ENCODE results near the gene NQO1. TPM values are rescaled to one million over a fixed set of nuclear protein-coding genes. Genes with fewer than 3 reads are reported as not detected.

NQO1 gene
- total and polyA plus RNA-seq, 2 of the 13 experiments (the other 11 are each of a cell fraction or from before 2014, with no cell fraction given), result 464 to 1,060 TPM

DNA sequence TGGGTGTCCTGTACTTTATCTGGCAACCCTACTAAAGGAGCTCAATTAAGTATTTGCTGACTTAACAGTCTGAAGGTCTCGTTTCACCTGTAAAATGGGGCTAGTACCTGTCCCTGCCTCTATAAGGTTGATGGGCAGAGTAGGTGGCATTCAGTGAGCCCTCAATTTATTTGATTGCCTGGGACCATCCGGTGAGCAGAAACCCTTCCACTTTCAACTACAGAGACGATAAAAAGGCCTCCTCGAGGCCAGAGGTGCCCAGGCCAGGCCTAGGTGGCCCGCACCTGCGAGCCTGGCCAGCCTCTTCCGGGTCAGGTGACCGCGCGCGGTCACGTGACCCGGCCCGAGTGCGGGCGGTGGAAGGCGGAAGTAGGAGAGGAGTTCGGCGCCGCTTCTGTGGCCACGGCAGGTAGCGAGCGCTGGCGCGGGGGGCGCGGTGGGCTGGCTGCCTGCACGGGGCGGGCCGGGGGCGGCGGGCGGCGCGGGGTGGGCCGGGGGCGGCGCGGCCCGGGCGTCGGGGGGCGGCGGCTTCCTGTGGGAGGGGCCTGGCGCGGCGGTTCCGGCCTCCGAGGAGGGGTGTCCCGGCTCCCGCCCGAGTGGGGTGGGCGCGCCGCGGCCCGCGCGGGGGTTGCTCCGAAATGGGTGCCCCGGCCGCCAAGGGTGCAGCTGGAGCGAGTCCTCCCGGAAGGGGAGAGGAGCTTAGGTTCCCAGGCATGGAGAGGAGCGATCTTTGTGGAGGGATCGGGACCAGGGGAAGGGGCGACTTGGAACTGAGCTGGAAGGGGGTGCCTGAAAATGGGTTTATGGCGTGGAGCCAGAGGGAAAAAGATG, 35.8 kb upstream of the NQO1 start, which contains the start of gene WWP2 (continued):
- TF ChIP-seq FOXK1 (CRISPR knock-in tag; IDR thresholded peaks at IDR 0.05; ENCODE audit: borderline replicate concordance, low read depth), result peak; percentile 63; the same call in 1 of the 2 replicates
- TF ChIP-seq, protein P1, sequence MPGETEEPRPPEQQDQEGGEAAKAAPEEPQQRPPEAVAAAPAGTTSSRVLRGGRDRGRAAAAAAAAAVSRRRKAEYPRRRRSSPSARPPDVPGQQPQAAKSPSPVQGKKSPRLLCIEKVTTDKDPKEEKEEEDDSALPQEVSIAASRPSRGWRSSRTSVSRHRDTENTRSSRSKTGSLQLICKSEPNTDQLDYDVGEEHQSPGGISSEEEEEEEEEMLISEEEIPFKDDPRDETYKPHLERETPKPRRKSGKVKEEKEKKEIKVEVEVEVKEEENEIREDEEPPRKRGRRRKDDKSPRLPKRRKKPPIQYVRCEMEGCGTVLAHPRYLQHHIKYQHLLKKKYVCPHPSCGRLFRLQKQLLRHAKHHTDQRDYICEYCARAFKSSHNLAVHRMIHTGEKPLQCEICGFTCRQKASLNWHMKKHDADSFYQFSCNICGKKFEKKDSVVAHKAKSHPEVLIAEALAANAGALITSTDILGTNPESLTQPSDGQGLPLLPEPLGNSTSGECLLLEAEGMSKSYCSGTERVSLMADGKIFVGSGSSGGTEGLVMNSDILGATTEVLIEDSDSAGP (CRISPR knock-in tag; IDR thresholded peaks at IDR 0.05; ENCODE audit: borderline replicate concordance), result peak; percentile 47
- TF ChIP-seq, protein P2, sequence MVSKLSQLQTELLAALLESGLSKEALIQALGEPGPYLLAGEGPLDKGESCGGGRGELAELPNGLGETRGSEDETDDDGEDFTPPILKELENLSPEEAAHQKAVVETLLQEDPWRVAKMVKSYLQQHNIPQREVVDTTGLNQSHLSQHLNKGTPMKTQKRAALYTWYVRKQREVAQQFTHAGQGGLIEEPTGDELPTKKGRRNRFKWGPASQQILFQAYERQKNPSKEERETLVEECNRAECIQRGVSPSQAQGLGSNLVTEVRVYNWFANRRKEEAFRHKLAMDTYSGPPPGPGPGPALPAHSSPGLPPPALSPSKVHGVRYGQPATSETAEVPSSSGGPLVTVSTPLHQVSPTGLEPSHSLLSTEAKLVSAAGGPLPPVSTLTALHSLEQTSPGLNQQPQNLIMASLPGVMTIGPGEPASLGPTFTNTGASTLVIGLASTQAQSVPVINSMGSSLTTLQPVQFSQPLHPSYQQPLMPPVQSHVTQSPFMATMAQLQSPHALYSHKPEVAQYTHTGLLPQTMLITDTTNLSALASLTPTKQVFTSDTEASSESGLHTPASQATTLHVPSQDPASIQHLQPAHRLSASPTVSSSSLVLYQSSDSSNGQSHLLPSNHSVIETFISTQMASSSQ (IDR thresholded peaks at IDR 0.05; ENCODE audit: low read depth), result no peak
- TF ChIP-seq, protein P2 (CRISPR knock-in tag; IDR thresholded peaks at IDR 0.05; ENCODE audit: borderline replicate concordance), result no peak; the same call in 1 of the 2 replicates
- TF ChIP-seq ZNF746 (CRISPR knock-in tag; IDR thresholded peaks at IDR 0.05), result 0 out of 2 replicates have a peak, but pooled peaks have one; percentile 25
- TF ChIP-seq, protein P3, sequence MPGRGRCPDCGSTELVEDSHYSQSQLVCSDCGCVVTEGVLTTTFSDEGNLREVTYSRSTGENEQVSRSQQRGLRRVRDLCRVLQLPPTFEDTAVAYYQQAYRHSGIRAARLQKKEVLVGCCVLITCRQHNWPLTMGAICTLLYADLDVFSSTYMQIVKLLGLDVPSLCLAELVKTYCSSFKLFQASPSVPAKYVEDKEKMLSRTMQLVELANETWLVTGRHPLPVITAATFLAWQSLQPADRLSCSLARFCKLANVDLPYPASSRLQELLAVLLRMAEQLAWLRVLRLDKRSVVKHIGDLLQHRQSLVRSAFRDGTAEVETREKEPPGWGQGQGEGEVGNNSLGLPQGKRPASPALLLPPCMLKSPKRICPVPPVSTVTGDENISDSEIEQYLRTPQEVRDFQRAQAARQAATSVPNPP (CRISPR knock-in tag; IDR thresholded peaks at IDR 0.05), result 0 out of 2 replicates have a peak, but pooled peaks have one; percentile 36
- no peak for TF ChIP-seq ZNF562 (CRISPR knock-in tag; IDR thresholded peaks at IDR 0.05; ENCODE audit: borderline replicate concordance)
- peak; percentile 84; the same call in 1 of the 2 replicates for TF ChIP-seq TSC22D2 (CRISPR knock-in tag; IDR thresholded peaks at IDR 0.05; ENCODE audit: borderline replicate concordance)
- no peak for TF ChIP-seq ZNF546 (CRISPR knock-in tag; conservative IDR thresholded peaks at IDR 0.05)
- TF ChIP-seq HDAC6 (IDR thresholded peaks at IDR 0.05; ENCODE audit: low read depth, low read length), result no peak
- TF ChIP-seq ZNF549 (CRISPR knock-in tag; IDR thresholded peaks at IDR 0.05), result no peak
- TF ChIP-seq ZNF563 (CRISPR knock-in tag; IDR thresholded peaks at IDR 0.05), result peak; percentile 64
- TF ChIP-seq, protein P4, sequence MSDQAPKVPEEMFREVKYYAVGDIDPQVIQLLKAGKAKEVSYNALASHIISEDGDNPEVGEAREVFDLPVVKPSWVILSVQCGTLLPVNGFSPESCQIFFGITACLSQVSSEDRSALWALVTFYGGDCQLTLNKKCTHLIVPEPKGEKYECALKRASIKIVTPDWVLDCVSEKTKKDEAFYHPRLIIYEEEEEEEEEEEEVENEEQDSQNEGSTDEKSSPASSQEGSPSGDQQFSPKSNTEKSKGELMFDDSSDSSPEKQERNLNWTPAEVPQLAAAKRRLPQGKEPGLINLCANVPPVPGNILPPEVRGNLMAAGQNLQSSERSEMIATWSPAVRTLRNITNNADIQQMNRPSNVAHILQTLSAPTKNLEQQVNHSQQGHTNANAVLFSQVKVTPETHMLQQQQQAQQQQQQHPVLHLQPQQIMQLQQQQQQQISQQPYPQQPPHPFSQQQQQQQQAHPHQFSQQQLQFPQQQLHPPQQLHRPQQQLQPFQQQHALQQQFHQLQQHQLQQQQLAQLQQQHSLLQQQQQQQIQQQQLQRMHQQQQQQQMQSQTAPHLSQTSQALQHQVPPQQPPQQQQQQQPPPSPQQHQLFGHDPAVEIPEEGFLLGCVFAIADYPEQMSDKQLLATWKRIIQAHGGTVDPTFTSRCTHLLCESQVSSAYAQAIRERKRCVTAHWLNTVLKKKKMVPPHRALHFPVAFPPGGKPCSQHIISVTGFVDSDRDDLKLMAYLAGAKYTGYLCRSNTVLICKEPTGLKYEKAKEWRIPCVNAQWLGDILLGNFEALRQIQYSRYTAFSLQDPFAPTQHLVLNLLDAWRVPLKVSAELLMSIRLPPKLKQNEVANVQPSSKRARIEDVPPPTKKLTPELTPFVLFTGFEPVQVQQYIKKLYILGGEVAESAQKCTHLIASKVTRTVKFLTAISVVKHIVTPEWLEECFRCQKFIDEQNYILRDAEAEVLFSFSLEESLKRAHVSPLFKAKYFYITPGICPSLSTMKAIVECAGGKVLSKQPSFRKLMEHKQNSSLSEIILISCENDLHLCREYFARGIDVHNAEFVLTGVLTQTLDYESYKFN (CRISPR knock-in tag; conservative IDR thresholded peaks at IDR 0.05), result peak; percentile 15; the same call in 1 of the 2 replicates
- TF ChIP-seq, protein P5, sequence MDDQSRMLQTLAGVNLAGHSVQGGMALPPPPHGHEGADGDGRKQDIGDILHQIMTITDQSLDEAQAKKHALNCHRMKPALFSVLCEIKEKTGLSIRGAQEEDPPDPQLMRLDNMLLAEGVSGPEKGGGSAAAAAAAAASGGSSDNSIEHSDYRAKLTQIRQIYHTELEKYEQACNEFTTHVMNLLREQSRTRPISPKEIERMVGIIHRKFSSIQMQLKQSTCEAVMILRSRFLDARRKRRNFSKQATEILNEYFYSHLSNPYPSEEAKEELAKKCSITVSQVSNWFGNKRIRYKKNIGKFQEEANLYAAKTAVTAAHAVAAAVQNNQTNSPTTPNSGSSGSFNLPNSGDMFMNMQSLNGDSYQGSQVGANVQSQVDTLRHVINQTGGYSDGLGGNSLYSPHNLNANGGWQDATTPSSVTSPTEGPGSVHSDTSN (CRISPR knock-in tag; IDR thresholded peaks at IDR 0.05; ENCODE audit: borderline replicate concordance), result 0 out of 2 replicates have a peak, but pooled peaks have one; percentile 27
- TF ChIP-seq ZNF136 (CRISPR knock-in tag; IDR thresholded peaks at IDR 0.05; ENCODE audit: low read depth), result 0 out of 2 replicates have a peak, but pooled peaks have one; percentile 53

Measured in HepG2 (cell line).